Esophagus squamous epithelium (tissue), 4 donors: ENCODE measurements around the gene CARM1.

Experiments
- CTCF ChIP-seq, 6 experiments: fragments of 450-650 bp in 4 of 6; fragments of 200-600 bp in 2 of 6; sonication (generic) in 2 of 6; IDR thresholded peaks; one replicate each; pipeline ENCODE4 v1.5.1; 2016 to 2019; ENCODE audit warnings: antibody characterized with exemption in 6 of 6, mild to moderate bottlenecking in 4 of 6, moderate library complexity in 4 of 6
- POLR2A ChIP-seq, 4 donors: fragments of 450-650 bp; IDR thresholded peaks; one replicate each; pipeline ENCODE4 v1.6.1; 2017; ENCODE audit warnings: antibody characterized with exemption in 4 of 4, mild to moderate bottlenecking in 4 of 4, moderate library complexity in 3 of 4

- TF ChIP-seq CTCF (IDR thresholded peaks at IDR 0.05) = no peak
- TF ChIP-seq POLR2A (IDR thresholded peaks at IDR 0.05) = no peak
Measured at GRCh38 chr19:10870501-10870954, 825 bp upstream of the CARM1 start.
